GM19455 (cell line): Measurements from ENCODE around the gene CCNY.
"Not testable (repeated sequence)": the region's sequence is repeated elsewhere in the genome, so short reads cannot be mapped to it uniquely, and the experiment has no call there.

Experiments
- ATAC-seq: cut with Tn5 transposase; IDR thresholded peaks from one replicate; pipeline ENCODE4 v1.9.1; 2021; ENCODE audit not compliant: unreplicated experiment

CCNY gene

DNA sequence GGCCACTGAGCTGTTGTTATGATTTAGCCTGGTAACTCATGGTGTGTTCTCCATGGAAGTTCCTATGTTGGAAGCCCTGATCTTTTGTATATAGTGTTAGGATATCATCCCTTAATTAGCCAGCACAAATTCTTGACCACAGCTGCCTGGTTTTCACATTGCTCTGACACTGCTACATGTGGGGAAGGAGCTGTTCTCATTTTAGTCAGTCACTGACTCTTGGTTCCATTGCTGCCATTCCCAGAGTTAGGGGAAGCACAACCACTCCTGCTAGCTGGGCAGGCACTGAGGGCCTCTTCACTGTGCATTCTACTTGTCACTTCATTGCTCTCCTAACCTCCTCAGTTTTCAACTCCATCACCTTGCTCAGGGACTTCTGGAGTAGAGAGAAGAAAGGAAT, 170.4 kb downstream of the CCNY start:
- no peak for ATAC-seq

DNA sequence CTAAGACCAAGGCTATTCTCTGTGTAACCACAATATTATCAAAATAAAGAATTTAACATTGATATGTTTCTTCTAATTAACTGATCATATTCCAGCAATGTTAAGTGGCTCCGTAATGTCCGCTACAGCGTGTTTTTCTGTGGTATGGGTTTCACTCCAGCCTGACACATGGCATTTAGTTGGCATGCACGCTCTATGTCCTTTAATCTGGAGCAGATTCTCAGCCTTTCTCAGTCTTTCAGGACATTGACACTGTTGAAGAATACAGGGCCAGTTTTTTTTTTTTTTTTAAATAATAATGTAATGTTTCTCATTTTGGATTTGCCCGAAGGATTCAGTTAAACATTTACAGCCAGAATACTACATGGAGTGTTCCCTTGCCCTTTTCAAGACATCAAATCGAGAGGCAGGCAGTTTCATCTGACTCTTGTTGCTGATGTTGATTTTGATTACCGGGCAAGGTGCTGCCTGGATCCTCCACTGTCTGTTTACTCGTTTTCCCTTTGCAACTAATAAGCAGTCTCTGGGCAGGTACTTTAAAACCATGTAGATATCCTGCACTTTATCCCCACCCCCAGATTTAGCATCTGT, 171.3 kb downstream of the CCNY start:
- no peak for ATAC-seq

DNA sequence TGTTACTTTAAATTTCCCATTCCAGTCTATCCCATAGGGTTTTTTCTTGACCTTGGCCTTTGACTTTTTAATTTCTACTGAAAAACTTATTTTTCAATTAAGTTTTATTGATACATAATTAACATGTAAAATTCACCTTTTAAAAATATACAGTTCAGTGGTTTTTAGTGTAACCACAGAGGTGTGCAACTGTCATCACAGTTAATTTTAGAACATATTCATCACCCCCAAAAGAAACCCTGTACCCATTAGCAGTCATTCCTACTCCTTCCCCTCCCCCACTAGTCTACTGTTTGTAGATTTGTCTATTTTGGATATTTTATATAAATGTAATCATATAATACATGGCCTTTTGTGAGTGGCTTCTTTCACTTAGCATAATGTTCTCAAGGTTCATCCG, 172.3 kb downstream of the CCNY start:
- ATAC-seq = no peak

DNA sequence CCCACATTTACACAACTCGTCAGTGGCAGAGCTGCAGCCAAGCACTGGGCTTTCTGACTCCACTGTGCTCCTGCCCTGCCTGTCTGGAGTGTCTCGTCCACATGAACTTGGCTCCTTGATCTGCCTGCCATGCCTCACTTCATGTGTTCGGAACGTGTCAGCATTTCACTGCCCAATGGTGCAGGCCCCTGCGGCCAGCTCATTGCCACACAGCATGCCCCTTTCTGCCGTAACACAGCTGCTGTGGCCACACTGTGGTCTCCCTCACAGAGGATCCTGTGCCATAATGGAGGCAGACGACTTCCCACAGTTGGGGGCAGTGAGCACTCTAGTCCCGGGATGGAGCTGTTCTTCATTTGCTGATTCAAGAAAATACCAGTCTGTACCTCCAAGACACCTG, 174.6 kb downstream of the CCNY start:
- no peak for ATAC-seq

DNA sequence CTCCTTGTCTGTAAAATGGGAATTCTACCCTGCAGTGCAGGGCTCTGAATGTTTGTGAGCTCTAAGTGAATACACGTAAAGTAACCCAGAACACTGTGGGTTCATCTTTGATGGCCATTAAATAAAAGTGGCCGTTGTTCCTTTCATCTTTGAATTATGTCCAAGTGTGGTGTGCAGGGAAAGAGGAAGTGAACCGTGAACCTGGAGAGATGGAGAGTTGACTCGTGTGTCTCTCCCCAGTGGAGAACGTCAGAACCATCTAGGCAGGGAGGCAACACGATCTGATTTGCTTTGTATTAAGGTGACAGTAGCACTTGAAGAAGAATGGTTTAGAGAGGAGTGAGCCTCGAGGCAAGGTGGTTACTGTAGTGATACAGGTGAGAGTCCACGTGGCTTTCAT, 175.3 kb downstream of the CCNY start:
- no peak for ATAC-seq

DNA sequence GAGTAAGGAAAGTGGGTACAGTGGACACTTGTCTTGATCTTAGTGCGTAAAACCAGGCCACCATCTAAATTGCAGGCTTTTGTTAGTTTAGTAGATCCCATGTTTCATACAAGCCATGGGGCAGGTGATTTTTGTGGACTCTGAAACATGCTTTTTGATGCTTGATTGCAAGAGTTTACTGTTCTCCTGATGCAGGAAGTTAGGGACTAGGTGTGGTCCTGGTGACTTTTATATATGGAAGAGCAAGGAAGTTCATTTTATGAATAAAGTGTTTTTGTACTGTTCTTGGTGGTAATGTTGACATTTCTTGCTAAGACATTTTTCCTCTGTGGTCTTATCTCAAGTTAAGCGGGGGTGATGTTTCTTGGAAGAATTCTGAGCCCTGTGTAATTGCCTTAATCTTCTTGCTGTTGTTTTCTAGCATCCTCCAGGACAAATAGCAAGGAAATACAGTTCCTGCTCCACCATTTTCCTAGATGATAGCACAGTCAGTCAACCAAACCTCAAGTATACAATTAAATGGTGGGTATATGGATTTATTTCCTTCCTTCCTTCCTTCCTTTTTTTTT, 179.9 kb downstream of the CCNY start:
- ATAC-seq = no peak

DNA sequence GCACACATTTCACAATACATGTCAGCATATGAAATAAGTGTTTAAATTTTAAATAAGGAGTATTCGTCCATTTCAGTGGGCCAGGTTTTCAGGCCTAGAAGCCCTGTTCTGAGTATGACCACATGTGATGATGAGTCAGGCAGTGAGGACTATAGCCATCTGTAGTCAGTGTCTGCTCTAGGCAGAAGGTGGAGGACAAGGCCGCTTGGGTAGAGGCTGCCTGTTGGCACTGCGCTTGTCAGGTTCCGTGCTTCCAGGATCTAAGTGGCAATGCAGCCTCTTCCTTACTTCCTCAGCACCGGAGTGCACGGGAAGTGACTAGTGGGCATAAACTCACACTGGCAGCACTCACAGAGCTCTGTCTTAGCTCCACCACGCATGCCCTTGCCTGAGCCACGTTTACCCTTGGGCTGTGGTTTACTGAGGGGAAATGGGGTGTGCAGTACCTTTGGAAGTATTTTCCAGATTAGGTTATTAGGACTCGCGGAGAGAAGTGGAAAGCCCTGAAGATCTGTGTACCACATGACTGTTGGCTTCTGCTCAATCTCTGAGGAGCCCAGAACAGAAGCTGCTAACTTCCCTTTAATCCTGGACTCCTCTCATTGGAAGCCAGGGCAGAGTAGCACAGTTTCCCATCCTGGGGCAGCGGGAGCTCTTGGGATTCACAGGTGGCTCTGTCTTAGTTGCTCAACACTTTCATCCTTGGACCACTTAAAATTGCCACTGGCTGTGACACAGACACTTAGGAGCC, 181.3 kb downstream of the CCNY start:
- no peak for ATAC-seq

DNA sequence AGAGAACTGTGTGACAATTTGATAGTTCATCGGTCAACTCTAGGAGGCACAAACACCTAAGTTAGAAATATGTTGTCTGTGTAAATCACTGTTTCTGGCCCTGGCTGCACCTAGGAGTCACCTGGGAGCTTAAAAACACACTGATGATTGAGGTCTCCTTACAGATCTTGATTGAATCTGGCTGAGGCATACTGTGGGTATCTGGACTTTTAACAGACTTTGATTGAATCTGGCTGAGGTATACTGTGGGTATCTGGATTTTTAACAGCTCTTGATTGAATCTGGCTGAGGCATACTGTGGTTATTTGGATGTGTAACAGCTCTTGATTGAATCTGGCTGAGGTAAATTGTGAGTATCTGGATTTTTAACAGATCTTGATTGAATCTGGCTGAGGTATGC, 181.9 kb downstream of the CCNY start:
- not testable (repeated sequence) for ATAC-seq

DNA sequence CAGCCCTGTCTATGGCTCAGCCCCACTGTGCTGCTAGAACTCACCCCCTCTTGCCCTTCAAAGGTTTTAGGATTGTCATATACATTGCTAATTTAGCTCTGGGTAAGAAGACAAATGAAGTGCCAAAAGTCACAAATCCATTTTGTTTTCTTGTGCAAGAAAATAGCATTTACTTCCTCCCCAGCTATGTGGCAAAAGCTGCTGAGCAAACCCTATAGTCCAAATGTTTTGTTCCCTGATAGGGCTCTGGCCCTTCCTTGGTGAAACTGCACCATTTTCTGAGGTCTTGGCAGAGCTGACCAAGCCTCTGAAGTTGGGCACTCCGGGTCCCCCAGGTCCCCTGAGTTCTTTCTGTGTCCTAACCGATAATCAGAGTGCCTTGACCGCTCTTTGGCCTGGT, 184.7 kb downstream of the CCNY start:
- no peak for ATAC-seq

DNA sequence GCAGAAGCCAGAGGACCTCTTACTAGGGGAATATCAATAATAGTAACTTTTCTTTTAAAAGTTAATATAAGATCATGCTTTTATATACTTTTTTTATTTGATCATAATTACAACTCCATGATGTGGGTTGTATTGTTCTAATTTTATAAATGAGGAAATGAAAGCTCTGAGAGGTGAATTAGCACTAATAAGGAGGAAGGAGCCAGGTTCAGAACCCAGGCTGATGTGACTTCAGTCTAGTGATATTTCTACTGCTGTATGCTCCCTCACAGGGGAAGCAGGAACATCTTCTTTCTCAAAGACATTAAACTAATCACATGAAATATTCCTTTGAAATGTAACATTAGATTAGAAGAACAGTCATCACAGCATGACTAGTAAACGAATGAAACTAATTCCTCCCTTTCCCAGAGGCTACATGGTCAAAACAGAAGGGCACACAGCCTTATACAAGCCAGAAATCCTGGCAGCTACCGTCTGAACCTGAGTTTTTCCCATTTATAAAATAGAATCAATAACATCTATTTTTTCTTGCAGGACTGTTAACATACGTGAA, 187.4 kb downstream of the CCNY start:
- no peak for ATAC-seq

DNA sequence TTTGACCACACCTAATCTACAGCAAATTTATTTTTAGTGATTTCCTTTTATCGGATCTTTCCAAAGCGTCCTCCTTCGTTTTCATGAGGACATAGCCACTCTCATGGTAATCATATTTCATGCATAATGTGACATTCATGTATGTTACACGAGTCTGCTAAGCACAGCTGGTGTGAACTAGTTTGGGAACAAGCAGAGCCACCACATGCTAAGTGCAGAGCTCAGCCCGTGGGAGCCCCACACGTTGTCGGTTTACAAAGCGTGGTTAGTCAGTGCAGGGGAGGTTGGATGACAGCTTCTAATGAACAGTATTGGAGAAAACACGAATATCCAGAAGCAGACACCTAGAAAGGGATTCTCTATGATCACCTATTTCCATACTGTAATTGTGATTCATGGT, 190.4 kb downstream of the CCNY start:
- no peak for ATAC-seq

DNA sequence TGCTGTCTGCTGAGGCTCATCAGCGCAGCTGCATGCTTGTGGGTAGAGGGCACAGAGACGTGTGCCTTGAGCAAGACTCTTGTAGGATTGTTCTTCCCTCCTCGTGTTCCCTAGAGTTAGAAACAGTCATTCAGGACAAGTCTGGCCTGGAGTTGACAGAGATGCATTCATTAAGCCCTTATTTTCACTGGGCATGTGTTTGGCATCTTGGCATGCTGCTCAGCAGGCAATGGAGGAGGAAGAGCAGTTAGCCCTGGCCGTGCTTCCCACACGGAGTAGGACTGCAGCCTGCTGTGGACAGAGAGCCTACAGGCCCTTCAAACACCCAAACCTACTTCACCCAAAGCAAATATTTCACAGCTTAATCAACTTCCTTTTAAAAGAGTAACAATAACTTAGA, 195.8 kb downstream of the CCNY start:
- no peak for ATAC-seq

DNA sequence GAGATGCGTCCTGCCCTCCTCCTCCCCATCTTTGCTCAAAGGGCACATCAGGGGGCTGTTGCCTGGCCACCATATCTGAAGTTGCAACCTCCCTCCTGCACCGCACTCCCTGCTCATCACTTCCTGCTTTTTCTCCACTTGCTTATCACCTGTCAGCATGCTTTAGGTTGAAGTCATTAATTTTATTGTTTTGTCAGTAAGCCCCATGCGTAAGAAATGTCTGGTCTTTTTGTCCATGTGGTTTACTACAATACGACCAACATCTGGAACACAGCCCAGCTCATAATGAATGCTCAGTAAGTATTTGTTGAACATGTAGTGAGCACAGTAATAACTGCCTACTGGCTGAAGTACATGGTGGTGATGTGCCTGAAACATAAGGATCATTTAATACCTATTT, 197.3 kb downstream of the CCNY start:
- ATAC-seq = no peak

DNA sequence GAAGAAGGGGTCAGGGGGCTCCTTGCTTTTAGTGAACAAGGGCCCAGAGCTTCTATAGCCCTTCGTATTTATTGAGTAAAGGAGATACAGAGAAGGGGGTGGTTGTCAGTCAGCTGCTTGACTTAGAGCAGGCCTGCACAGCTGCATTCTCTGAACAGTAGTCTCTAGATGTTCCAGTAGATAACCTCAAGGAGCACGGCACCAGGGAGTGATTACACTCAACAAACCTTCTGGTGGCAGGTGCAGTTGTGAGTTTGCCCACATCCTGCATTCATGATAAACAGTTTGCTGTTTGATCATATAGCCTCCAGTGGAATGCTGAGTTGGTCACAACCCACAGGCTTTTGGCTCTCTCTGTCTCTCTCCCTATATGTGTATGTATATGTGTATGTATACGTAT, 198.8 kb downstream of the CCNY start:
- no peak for ATAC-seq

DNA sequence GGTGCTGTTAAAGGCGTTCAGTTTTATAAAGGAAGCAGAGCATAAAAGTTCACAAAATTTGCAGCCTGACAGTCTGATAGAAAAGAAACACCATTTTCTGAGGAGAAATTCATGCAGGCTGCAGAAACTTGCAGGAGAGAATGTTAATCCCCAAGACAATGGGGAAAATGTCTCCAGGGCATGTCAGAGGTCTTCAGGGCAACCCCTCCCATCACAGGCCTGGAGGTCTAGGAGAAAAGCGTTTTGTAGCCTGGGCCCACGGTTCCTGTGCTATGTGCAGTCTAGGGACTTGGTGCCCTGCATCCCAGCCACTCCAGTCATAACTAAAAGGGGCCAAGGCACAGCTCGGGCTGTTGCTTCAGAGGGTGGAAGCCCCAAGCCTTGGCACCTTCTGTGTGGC, 200.5 kb downstream of the CCNY start:
- no peak for ATAC-seq

DNA sequence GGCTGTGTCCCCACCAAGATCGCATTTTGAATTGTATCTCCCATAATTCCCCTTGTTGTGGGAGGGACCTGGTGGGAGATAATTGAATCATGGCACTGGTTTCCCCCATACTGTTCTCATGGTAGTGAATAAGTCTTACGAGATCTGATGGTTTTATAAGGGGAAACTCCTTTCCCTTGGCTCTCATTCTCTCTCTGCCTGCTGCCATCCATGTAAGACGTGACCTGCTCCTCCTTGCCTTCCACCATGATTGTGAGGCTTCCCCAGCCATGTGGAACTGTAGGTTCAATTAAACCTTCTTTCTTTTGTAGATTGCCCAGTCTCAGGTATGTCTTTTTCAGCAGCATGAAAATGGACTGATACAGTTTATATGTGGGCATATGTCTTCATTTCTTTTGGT, 201.6 kb downstream of the CCNY start:
- not testable (repeated sequence) for ATAC-seq

DNA sequence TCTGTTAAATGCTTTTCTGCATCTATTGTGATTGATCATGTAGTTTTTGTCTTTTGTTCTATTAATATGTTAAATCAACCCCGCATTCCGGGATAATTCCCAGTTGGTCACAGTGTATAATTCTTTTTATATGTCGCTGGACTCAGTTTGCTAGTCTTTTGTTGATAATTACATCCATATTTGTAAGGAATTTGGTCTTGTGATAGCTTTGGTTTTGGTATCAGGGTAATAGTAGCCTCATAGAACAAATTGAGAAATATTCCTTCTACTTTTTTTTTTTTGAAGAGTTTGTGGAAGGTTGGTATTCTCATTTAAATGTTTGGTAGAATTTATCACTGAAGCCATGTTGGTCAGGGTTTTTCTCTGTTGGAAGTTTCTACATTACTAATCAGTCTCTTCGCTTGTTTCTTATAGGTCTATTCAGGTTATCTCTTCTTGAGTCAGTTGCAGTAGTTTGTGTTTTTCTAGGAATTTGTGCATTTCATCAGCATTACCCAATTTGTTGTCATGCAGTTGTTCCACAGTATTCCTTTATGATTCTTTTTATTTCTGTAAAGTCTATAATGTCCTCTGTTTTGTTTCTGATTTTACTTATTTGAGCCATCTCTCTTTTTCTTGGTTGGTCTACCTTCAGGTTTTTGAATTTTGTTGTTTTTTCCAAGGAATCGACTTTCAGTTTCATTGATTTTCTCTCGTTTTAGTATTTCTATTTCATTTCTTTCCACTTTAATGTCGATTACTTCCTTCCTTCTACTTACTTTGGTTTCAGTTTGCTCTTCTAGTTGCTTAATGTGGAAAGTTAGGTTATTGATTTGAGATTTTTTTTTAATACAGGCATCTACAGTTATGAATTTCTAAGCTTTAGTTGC, 204.2 kb downstream of the CCNY start:
- ATAC-seq = no peak

DNA sequence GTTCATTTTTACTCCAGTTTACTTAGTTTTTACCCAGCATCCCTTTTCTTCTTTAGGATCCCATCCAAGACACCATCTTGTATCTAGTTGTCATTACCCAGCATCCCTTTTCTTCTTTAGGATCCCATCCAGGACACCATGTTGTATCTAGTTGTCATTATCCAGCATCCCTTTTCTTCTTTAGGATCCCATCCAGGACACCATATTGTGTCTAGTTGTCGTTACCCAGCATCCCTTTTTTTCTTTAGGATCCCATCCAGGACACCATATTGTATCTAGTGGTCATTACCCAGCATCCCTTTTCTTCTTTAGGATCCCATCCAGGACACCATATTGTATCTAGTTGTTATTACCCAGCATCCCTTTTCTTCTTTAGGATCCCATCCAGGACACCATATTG, 205.4 kb downstream of the CCNY start:
- no peak for ATAC-seq

DNA sequence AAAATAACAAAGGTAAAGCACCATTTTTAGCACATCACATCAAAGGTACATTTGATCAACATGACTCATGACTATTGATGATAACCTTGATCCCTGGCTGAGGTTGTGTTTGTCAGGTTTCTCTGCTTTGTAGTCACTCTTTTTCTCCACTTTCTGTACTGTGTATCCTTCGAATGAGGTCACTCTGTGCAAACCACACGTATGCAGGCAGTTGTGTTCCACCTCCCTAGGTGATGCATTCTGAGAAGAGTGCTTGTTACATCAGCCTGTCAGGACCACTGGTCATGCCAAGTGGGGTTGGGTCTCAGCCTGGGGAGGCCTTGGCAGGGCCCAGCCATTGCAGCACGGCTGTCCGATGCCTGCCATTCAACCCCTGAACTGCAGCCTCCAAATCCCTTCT, 206.0 kb downstream of the CCNY start:
- ATAC-seq = no peak

DNA sequence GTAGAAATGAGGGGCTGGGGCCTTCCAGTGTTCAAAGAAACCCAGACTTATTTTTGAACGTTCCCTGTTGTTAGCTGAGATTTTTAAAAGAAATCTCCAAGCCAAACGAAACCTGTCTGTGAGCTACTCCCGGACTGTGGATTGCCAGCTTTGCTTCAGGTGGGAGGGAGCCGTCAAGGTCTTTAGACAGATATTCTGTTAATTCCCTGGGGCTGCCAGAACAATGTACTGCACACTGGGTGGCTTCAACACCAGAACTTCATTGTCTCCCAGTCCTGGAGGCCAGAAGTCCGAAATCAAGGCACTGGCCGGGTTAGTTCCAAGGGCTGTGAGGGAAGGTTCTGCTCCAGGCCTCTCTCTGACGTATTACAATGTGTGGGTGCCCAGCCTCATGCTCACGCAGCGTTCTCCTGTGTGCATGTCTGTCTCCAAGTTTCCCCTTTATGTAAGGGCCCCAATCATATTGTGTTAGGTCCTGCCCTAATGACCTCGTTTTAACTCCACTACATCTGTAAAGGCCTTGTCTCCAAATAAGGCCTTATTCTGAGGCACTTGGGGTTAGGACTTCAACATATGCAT, 208.9 kb downstream of the CCNY start:
- ATAC-seq = no peak
